Stimulated activated CD8-positive, alpha-beta memory T cell treated with anti-CD3 and anti-CD28 coated beads, Interleukin-4, amount 100 ng/mL, for 4 hours (primary cell): ENCODE data around the gene TNIK.

ENCODE experiments used
- DNase-seq, 2 donors: peaks; one replicate each; pipeline ENCODE4 v3.0.0-alpha.2; 2020; ENCODE audit warnings: low read depth in 2 of 2, low spot score in 1 of 2

The TNIK gene

GRCh38 chr3:171459942-171460724, at the start of gene TNIK:
TNIK (minus strand) TSS chr3:171460405; CDS start chr3:171460063, 342 bp downstream.
- peak; percentile 91 to 94 for DNase-seq

GRCh38 chr3:171508676-171509075, 48.5 kb upstream of the TNIK start:
- no peak for DNase-seq

GRCh38 chr3:171508206-171508605, 48.0 kb upstream of the TNIK start:
- no peak for DNase-seq

- DNase-seq = no peak
Measured at GRCh38 chr3:171506743-171507319, 46.6 kb upstream of the TNIK start.

GRCh38 chr3:171505822-171506333, 45.7 kb upstream of the TNIK start:
- no peak for DNase-seq

- DNase-seq = no peak
Measured at GRCh38 chr3:171504376-171504775, 44.2 kb upstream of the TNIK start.

GRCh38 chr3:171503817-171504216, 43.6 kb upstream of the TNIK start:
- no peak for DNase-seq

- no peak for DNase-seq
Measured at GRCh38 chr3:171498921-171499320, 38.7 kb upstream of the TNIK start.

GRCh38 chr3:171497468-171497867, 37.3 kb upstream of the TNIK start:
- no peak for DNase-seq

- no peak for DNase-seq
Measured at GRCh38 chr3:171495413-171495812, 35.2 kb upstream of the TNIK start.

- DNase-seq = no peak
Measured at GRCh38 chr3:171494457-171495109, 34.4 kb upstream of the TNIK start.

GRCh38 chr3:171491361-171491760, 31.2 kb upstream of the TNIK start:
- DNase-seq = no peak

GRCh38 chr3:171490901-171491300, 30.7 kb upstream of the TNIK start:
- DNase-seq = no peak

GRCh38 chr3:171489348-171489747, 29.1 kb upstream of the TNIK start:
- no peak for DNase-seq

- no peak for DNase-seq
Measured at GRCh38 chr3:171488479-171488878, 28.3 kb upstream of the TNIK start.

GRCh38 chr3:171487382-171487781, 27.2 kb upstream of the TNIK start:
- DNase-seq = no peak

GRCh38 chr3:171485338-171485737, 25.1 kb upstream of the TNIK start:
- no peak for DNase-seq

- no peak for DNase-seq
Measured at GRCh38 chr3:171481011-171481410, 20.8 kb upstream of the TNIK start.

- DNase-seq = no peak
Measured at GRCh38 chr3:171480526-171480925, 20.3 kb upstream of the TNIK start.

GRCh38 chr3:171476532-171477102, 16.4 kb upstream of the TNIK start:
- DNase-seq = no peak

- DNase-seq = no peak
Measured at GRCh38 chr3:171472552-171472951, 12.3 kb upstream of the TNIK start.

- no peak for DNase-seq
Measured at GRCh38 chr3:171470714-171471227, 10.6 kb upstream of the TNIK start.
